K562 (cell line): ENCODE results near the gene TEX22. TPM values are rescaled to one million over a fixed set of nuclear protein-coding genes. Genes with fewer than 3 reads are reported as not detected.

ENCODE experiments used
- ATAC-seq: fragments of 200-7000 bp; cut with Tn5 transposase; 3 replicates; pipeline ENCODE4 v1.9.1; 2020; ENCODE audit warnings: moderate library complexity
- BruUV-seq: library from RNA; stranded (reverse); fragments of 400-500 nt; replicated peaks from 2 replicates; lab custom pipeline; 2021; lab: Mats Ljungman, UMichigan
- CTCF ChIA-PET: fragments of 300-600 bp; formaldehyde crosslinking; extraction: SDS; loops from one replicate; lab custom pipeline; 2021; ENCODE audit warnings: low intra/inter-chr PET ratio; lab: Yijun Ruan, JAX
- POLR2A ChIA-PET: fragments of 300-600, 350-650 bp; sonication (Branson Sonifier 250); formaldehyde crosslinking; extraction: SDS; loops from one replicate; lab custom pipeline; 2021; ENCODE audit warnings: antibody characterized with exemption, inconsistent platforms; lab: Yijun Ruan, JAX
- DNase-seq, 4 experiments: peaks; one replicate each; pipeline versions ENCODE4 v3.0.0 to v3.0.0-alpha.2; 2011 to 2018; ENCODE audit warnings: low spot score in 3 of 4, mixed read lengths in 3 of 4; ENCODE audit errors: extremely low read depth in 1 of 4
- FAIRE-seq: peaks from 2 replicates; lab custom pipeline; 2011; peaks lifted over from hg19 to GRCh38; lab: Jason Lieb, UNC
- H2AFZ ChIP-seq: 2 replicates; pipeline ENCODE4 v1.6.0; 2011; ENCODE audit warnings: low read depth, low read length, control low read depth, inconsistent platforms
- H3K27ac ChIP-seq: fragments of 200-600 bp; 3 replicates; pipeline ENCODE4 v1.8.0; 2011; ENCODE audit warnings: low read depth, mild to moderate bottlenecking, control low read depth, inconsistent platforms, low read length, moderate library complexity, mixed read lengths; ENCODE audit errors: extremely low read depth
- H3K27me3 ChIP-seq, 2 experiments: fragments of 300-600 bp in 1 of 2; 2 replicates in 1 of 2; 3 replicates in 1 of 2; pipeline versions ENCODE4 v1.6.0 to v1.8.0; 2011; ENCODE audit warnings: inconsistent platforms in 2 of 2, low read length in 2 of 2, mild to moderate bottlenecking in 1 of 2, mixed read lengths in 1 of 2, moderate library complexity in 1 of 2; ENCODE audit not compliant: control insufficient read depth in 2 of 2, insufficient read depth in 2 of 2
- H3K36me3 ChIP-seq: fragments of 300-600 bp; 3 replicates; pipeline ENCODE4 v1.8.0; 2011; ENCODE audit warnings: mild to moderate bottlenecking, low read length, inconsistent platforms; ENCODE audit not compliant: control insufficient read depth, insufficient read depth
- H3K4me1 ChIP-seq, 2 experiments: fragments of 200-600 bp in 1 of 2; replicated peaks in 1 of 2; 2 replicates in 1 of 2; 3 replicates in 1 of 2; pipeline versions ENCODE4 v1.5.1 to v1.8.0; 2011; ENCODE audit warnings: inconsistent platforms in 2 of 2, low read length in 2 of 2, mild to moderate bottlenecking in 1 of 2, mixed read lengths in 1 of 2, moderate library complexity in 1 of 2; ENCODE audit not compliant: control insufficient read depth in 2 of 2, insufficient read depth in 2 of 2
- H3K4me2 ChIP-seq: 2 replicates; pipeline ENCODE4 v1.6.1; 2011; ENCODE audit warnings: low read length, control low read depth, inconsistent platforms, mixed read lengths; ENCODE audit not compliant: insufficient read depth
- H3K4me3 ChIP-seq: fragments of 200-600 bp; sonication (generic), shearing (Covaris generic); 2 replicates; pipeline ENCODE4 v1.5.1; 2016; ENCODE audit warnings: control low read depth, inconsistent platforms
- H3K79me2 ChIP-seq: fragments of 200-600 bp; 3 replicates; pipeline ENCODE4 v1.8.0; 2011; ENCODE audit warnings: low read length, inconsistent platforms; ENCODE audit not compliant: control insufficient read depth, insufficient read depth
- H3K9ac ChIP-seq, 2 experiments: 2 replicates each; pipeline versions ENCODE4 v1.6.0 to v1.6.1; 2011; ENCODE audit warnings: low read depth in 2 of 2, low read length in 2 of 2, control low read depth in 1 of 2, inconsistent platforms in 1 of 2, mild to moderate bottlenecking in 1 of 2, mixed read lengths in 1 of 2; ENCODE audit not compliant: insufficient read depth in 1 of 2
- H3K9me1 ChIP-seq: one replicate; pipeline ENCODE4 v1.6.0; 2011; ENCODE audit warnings: inconsistent platforms, mild to moderate bottlenecking, low read length, moderate library complexity; ENCODE audit not compliant: control insufficient read depth, insufficient read depth
- H3K9me3 ChIP-seq: replicated peaks from 2 replicates; pipeline ENCODE4 v1.5.1; 2011; ENCODE audit warnings: low read depth, low read length, inconsistent platforms; ENCODE audit not compliant: control insufficient read depth, insufficient read depth
- H4K20me1 ChIP-seq: replicated peaks from 2 replicates; pipeline ENCODE4 v1.6.1; 2011; ENCODE audit warnings: low read length, inconsistent platforms, mixed read lengths; ENCODE audit not compliant: control insufficient read depth, insufficient read depth
- BRD9 ChIP-seq: fragments of 450-650 bp; IDR thresholded peaks from 2 replicates; pipeline ENCODE4 v1.6.1; 2018; ENCODE audit warnings: low read depth; ENCODE audit not compliant: partially characterized antibody
- ETS2 ChIP-seq: IDR thresholded peaks from 2 replicates; pipeline ENCODE4 v1.6.1; 2016; ENCODE audit warnings: borderline replicate concordance, missing genetic modification characterization, mild to moderate bottlenecking, moderate library complexity, missing compliant biosample characterization; ENCODE audit not compliant: poor library complexity, severe bottlenecking
- FOXP1 ChIP-seq: sonication (generic); formaldehyde crosslinking; IDR thresholded peaks from 2 replicates; pipeline ENCODE4 v1.8.0; 2022; ENCODE audit warnings: mild to moderate bottlenecking, missing genetic modification reagents
- HMG20A ChIP-seq: fragments of 450-650 bp; formaldehyde crosslinking; conservative IDR thresholded peaks from 2 replicates; pipeline ENCODE4 v1.4.0; 2020; ENCODE audit warnings: mild to moderate bottlenecking, mixed read lengths
- MEF2A ChIP-seq: IDR thresholded peaks from 2 replicates; pipeline ENCODE4 v1.6.1; 2011; ENCODE audit warnings: low read depth, mild to moderate bottlenecking, low read length, moderate library complexity; ENCODE audit not compliant: control insufficient read depth
- MIER1 ChIP-seq: fragments of 450-650 bp; IDR thresholded peaks from 2 replicates; pipeline ENCODE4 v1.6.1; 2016; ENCODE audit warnings: antibody characterized with exemption, mild to moderate bottlenecking, low read depth
- NEUROD1 ChIP-seq: fragments of 150-350 bp; IDR thresholded peaks from 2 replicates; pipeline ENCODE4 v1.6.1; 2014; ENCODE audit warnings: borderline replicate concordance, low read length, low read depth; ENCODE audit not compliant: partially characterized antibody
- RBM34 ChIP-seq: fragments of 200-400 bp; formaldehyde crosslinking; IDR thresholded peaks from 2 replicates; pipeline ENCODE4 v1.6.1; 2018; ENCODE audit warnings: low read length, borderline replicate concordance; ENCODE audit not compliant: insufficient read depth
- SAFB2 ChIP-seq: fragments of 200-400 bp; formaldehyde crosslinking; IDR thresholded peaks from 2 replicates; pipeline ENCODE4 v1.6.1; 2018; ENCODE audit warnings: borderline replicate concordance, low read length, low read depth, moderate library complexity; ENCODE audit not compliant: severe bottlenecking
- SRSF1 ChIP-seq: fragments of 200-400 bp; formaldehyde crosslinking; IDR thresholded peaks from 2 replicates; pipeline ENCODE4 v1.6.1; 2017; ENCODE audit warnings: mild to moderate bottlenecking, low read depth, low read length, moderate library complexity
- ZMIZ1 ChIP-seq, 2 experiments: fragments of 150-350 bp in 1 of 2; IDR thresholded peaks; 2 replicates each; pipeline ENCODE4 v1.6.1; 2012 to 2016; ENCODE audit warnings: low read depth in 2 of 2, low read length in 2 of 2, mild to moderate bottlenecking in 1 of 2, moderate library complexity in 1 of 2
- WGBS: fragments of 100-300 bp; shearing (Covaris generic); methylation state at CpG from one replicate; pipeline ENCODE4 v1.1.6; 2016; ENCODE audit warnings: low coverage, mixed read lengths; ENCODE audit not compliant: insufficient coverage; ENCODE audit errors: missing lambda C conversion rate; 5-methylcytosine and 5-hydroxymethylcytosine counted together
- in situ Hi-C: fragments of 300-500 bp; cut with MboI; formaldehyde crosslinking; loops from 4 replicates; pipeline ENCODE4 v1.15.0; 2018; ENCODE audit warnings: inconsistent platforms, mixed read lengths
- intact Hi-C: fragments of 100-400 bp; cut with micrococcal nuclease; formaldehyde crosslinking; loops from 2 replicates; pipeline ENCODE4 v1.14.2; 2022
- polyA plus RNA-seq, 8 experiments: library from polyadenylated mRNA; depleted of rRNA in 4 of 8; stranded (reverse) in 5 of 8; unstranded in 3 of 8; fragments of >200 nt; fragmentation: Nextera tagmentation in 2 of 8; fragmentation: Illumina TruSeq in 1 of 8; extraction: Ambion mirVana in 2 of 8; extraction: Trizol in 1 of 8; gene quantifications; 2 replicates each; pipeline versions ENCODE4 v1.2.1 to v1.2.3, GENCODE V29; 2011 to 2014; ENCODE audit warnings: inconsistent platforms in 1 of 8, missing spikeins in 1 of 8
- total RNA-seq, 7 experiments: library from RNA; depleted of rRNA in 6 of 7; stranded (reverse); fragments of >200 nt in 6 of 7; fragmentation: Illumina TruSeq in 2 of 7; extraction: Trizol in 2 of 7; gene quantifications; 2 replicates each; pipeline versions ENCODE4 v1.2.1 to v1.2.3, GENCODE V29; 2011 to 2021; ENCODE audit warnings: low replicate concordance in 1 of 7
- TF ChIP-seq, protein P1 (sequence below): sonication (generic); formaldehyde crosslinking; IDR thresholded peaks from 2 replicates; pipeline ENCODE4 v1.8.1; 2022; ENCODE audit warnings: missing genetic modification reagents

The TEX22 gene
- total and polyA plus RNA-seq, 9 of the 15 experiments (the other 6 are each of a cell fraction or from before 2014, with no cell fraction given): 0.04 to 1.7 (median 0.23) TPM; not detected in 2

GRCh38 chr14:105427412-105427811 lies 29.1 kb downstream of the TEX22 start:
- H3K27me3 ChIP-seq: no peaks in the 10 kb centered on the region
- no peak for DNase-seq
- no peak overlapping the region for H2AFZ ChIP-seq
- no TSS peak for BruUV-seq
- ATAC-seq: no peak
- H3K9me1 ChIP-seq: peaks cover 3% of the 10 kb centered on the region
- peaks cover 60% of the 10 kb centered on the region for H3K36me3 ChIP-seq
- H3K79me2 ChIP-seq: peaks cover 80% of the 10 kb centered on the region
- H3K9ac ChIP-seq: no peak overlapping the region
- no peaks in the 10 kb centered on the region; the same call in 1 of the 2 replicates for H3K9me3 ChIP-seq
- WGBS: 93% methylated on average over 9 of the region's 10 CpGs
- ChIA-PET CTCF (no interaction called here), POLR2A (interaction anchor here (0.6 kb wide), 1 partner anchor 21 kb away, joined by 3 read pairs; no protein-coding TSS in a partner anchor)
- H3K27ac ChIP-seq: no peak overlapping the region
- H4K20me1 ChIP-seq: no peaks in the 10 kb centered on the region
- no peak for FAIRE-seq
- no peak overlapping the region for H3K4me2 ChIP-seq
- intact Hi-C loops: no loop called here
- in situ Hi-C loops: no loop called here
- H3K4me1 ChIP-seq: peaks cover 0 to 31% of the 10 kb centered on the region in 2 experiments; a peak in 2 of 5 replicates
- no peak overlapping the region for H3K4me3 ChIP-seq
- no peak for TF ChIP-seq NEUROD1
- TF ChIP-seq BRD9: no peak
- TF ChIP-seq ZMIZ1 (IDR thresholded peaks at IDR 0.05; ENCODE audit: low read depth in 2 of 2, low read length in 2 of 2): no peak
- no peak for TF ChIP-seq RBM34
- TF ChIP-seq ETS2 (tag): no peak
- TF ChIP-seq SRSF1: no peak
- no peak for TF ChIP-seq HMG20A
- TF ChIP-seq, protein P1, sequence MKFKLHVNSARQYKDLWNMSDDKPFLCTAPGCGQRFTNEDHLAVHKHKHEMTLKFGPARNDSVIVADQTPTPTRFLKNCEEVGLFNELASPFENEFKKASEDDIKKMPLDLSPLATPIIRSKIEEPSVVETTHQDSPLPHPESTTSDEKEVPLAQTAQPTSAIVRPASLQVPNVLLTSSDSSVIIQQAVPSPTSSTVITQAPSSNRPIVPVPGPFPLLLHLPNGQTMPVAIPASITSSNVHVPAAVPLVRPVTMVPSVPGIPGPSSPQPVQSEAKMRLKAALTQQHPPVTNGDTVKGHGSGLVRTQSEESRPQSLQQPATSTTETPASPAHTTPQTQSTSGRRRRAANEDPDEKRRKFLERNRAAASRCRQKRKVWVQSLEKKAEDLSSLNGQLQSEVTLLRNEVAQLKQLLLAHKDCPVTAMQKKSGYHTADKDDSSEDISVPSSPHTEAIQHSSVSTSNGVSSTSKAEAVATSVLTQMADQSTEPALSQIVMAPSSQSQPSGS: no peak
- TF ChIP-seq MIER1: no peak
- no peak for TF ChIP-seq SAFB2
- no peak for TF ChIP-seq MEF2A
- TF ChIP-seq FOXP1: no peak
